Tibial nerve (tissue), 4 donors: ENCODE data around the gene RHOBTB1.

Experiments
- EP300 ChIP-seq, 2 donors: sonication (generic); formaldehyde crosslinking; IDR thresholded peaks; one replicate each; pipeline ENCODE4 v1.6.1; 2017; ENCODE audit warnings: antibody characterized with exemption in 2 of 2, mild to moderate bottlenecking in 1 of 2
- POLR2A ChIP-seq, 2 donors: fragments of 450-650 bp; IDR thresholded peaks; one replicate each; pipeline ENCODE4 v1.6.1; 2017; ENCODE audit warnings: antibody characterized with exemption in 2 of 2, mild to moderate bottlenecking in 2 of 2, moderate library complexity in 2 of 2
- TF ChIP-seq, protein P1 (sequence below), 5 experiments: fragments of 200-600 bp in 3 of 5; fragments of 450-650 bp in 2 of 5; sonication (generic) in 3 of 5; IDR thresholded peaks; one replicate each; pipeline ENCODE4 v1.5.1; 2016 to 2019; ENCODE audit warnings: antibody characterized with exemption in 5 of 5, mild to moderate bottlenecking in 3 of 5, moderate library complexity in 2 of 5

DNA sequence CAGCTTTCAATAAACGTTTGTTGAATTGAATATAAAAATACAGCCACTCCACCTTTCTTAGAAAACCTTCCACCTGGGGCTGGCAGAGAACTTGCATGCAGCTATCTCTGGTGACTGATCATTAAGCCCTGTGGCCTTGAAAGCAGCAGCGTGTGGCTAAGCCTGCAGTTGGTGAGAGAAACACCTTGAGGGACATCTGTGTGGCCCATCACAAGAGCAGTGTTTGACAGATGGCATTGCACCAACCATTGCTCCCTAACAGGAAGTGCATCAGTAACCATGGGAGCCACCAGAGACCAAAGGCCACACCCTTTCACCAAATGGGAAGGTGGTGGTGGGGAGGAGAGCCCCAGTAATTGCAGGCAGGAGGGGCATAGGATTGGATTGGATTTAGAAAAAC, 22.4 kb downstream of the RHOBTB1 start:
- TF ChIP-seq, protein P1, sequence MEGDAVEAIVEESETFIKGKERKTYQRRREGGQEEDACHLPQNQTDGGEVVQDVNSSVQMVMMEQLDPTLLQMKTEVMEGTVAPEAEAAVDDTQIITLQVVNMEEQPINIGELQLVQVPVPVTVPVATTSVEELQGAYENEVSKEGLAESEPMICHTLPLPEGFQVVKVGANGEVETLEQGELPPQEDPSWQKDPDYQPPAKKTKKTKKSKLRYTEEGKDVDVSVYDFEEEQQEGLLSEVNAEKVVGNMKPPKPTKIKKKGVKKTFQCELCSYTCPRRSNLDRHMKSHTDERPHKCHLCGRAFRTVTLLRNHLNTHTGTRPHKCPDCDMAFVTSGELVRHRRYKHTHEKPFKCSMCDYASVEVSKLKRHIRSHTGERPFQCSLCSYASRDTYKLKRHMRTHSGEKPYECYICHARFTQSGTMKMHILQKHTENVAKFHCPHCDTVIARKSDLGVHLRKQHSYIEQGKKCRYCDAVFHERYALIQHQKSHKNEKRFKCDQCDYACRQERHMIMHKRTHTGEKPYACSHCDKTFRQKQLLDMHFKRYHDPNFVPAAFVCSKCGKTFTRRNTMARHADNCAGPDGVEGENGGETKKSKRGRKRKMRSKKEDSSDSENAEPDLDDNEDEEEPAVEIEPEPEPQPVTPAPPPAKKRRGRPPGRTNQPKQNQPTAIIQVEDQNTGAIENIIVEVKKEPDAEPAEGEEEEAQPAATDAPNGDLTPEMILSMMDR (IDR thresholded peaks at IDR 0.05): no peak
- TF ChIP-seq EP300 (IDR thresholded peaks at IDR 0.05) (no peak), POLR2A (IDR thresholded peaks at IDR 0.05) (no peak)
